ENCODE measurements around the gene PCSK5.

Gene PCSK5

DNA sequence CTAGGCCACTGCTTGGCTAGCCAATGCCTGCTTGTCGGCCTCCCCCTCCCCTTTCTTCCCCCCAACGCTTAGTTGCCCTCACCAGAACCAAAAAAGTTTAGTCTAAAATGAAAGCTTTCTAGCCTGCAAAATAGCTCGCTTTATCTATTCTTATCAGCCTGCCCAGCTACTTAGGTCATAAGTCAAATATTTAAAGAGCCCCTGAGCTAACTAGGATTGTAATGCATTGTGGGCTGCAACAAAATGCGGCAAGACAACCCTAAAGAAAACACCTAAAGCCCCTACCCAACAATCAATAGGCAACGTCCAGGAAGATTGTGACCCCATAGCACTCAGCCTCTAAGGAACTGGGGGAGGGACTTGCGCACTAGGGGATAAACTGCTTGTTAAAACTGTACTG is 38.6 kb upstream of the PCSK5 start:
- Histone ChIP-seq H3K4me3 (ENCODE audit: low read depth in 1 of 2, low read length in 1 of 2) (no peak overlapping the region), H3K27ac (no peak overlapping the region), H3K4me1 (ENCODE audit: control insufficient read depth in 1 of 2, insufficient read depth in 1 of 2, low read depth in 1 of 2, low read length in 1 of 2) (no peaks in the 10 kb centered on the region), H3K36me3 (no peaks in the 10 kb centered on the region), H3K9me3 (no peaks in the 10 kb centered on the region), H3K27me3 (no peaks in the 10 kb centered on the region)
- TF ChIP-seq, protein P1, sequence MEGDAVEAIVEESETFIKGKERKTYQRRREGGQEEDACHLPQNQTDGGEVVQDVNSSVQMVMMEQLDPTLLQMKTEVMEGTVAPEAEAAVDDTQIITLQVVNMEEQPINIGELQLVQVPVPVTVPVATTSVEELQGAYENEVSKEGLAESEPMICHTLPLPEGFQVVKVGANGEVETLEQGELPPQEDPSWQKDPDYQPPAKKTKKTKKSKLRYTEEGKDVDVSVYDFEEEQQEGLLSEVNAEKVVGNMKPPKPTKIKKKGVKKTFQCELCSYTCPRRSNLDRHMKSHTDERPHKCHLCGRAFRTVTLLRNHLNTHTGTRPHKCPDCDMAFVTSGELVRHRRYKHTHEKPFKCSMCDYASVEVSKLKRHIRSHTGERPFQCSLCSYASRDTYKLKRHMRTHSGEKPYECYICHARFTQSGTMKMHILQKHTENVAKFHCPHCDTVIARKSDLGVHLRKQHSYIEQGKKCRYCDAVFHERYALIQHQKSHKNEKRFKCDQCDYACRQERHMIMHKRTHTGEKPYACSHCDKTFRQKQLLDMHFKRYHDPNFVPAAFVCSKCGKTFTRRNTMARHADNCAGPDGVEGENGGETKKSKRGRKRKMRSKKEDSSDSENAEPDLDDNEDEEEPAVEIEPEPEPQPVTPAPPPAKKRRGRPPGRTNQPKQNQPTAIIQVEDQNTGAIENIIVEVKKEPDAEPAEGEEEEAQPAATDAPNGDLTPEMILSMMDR (IDR thresholded peaks at IDR 0.05): no peak

DNA sequence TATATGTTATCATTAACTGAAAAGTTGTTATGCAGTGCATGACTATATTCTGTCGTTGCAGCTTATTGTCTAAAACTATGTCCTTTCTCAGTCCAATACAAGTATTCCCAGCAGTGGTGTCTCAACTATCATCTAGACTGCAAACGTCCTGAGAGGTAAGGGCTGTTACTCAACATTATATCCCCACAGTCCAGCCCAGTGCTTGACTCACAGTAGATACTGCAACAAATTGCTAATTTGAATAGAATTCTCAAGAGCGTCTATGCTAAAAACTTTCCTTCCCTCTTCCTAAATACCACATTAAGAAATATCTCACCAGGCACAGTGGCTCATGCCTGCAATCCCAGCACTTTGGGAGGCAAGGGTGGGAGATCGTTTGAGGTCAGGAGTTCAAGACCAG is 37.7 kb upstream of the PCSK5 start:
- Histone ChIP-seq H3K27me3 (no peaks in the 10 kb centered on the region), H3K4me1 (ENCODE audit: control insufficient read depth in 1 of 2, insufficient read depth in 1 of 2, low read depth in 1 of 2, low read length in 1 of 2) (no peaks in the 10 kb centered on the region), H3K4me3 (ENCODE audit: low read depth in 1 of 2, low read length in 1 of 2) (no peak overlapping the region), H3K27ac (no peak overlapping the region), H3K9me3 (no peaks in the 10 kb centered on the region), H3K36me3 (no peaks in the 10 kb centered on the region)
- TF ChIP-seq, protein P1 (IDR thresholded peaks at IDR 0.05): no peak

DNA sequence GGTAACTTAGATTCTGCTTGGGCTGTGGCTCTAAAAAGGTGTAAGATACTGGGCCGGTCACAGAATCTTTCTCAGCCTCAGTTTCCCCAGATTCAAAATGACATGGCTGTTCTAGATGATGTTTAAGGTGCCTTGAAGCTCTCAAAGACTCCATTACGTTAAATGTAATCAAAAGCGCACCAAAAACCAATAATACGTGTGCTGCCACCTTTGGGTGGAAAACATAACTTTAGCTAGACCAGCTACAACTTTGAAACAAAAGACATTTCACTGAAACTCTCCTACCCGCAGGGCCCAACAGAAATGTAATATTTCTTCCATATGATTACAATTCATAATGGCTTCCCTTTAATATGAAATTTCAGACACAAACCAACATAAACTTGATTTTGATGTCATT is 35.0 kb upstream of the PCSK5 start:
- H3K27me3 ChIP-seq: no peaks in the 10 kb centered on the region
- no peaks in the 10 kb centered on the region for H3K4me1 ChIP-seq (ENCODE audit: control insufficient read depth in 1 of 2, insufficient read depth in 1 of 2, low read depth in 1 of 2, low read length in 1 of 2)
- no peaks in the 10 kb centered on the region for H3K36me3 ChIP-seq
- no peak overlapping the region for H3K27ac ChIP-seq
- no peak overlapping the region for H3K4me3 ChIP-seq (ENCODE audit: low read depth in 1 of 2, low read length in 1 of 2)
- TF ChIP-seq, protein P1 (IDR thresholded peaks at IDR 0.05): no peak
- H3K9me3 ChIP-seq: no peaks in the 10 kb centered on the region

DNA sequence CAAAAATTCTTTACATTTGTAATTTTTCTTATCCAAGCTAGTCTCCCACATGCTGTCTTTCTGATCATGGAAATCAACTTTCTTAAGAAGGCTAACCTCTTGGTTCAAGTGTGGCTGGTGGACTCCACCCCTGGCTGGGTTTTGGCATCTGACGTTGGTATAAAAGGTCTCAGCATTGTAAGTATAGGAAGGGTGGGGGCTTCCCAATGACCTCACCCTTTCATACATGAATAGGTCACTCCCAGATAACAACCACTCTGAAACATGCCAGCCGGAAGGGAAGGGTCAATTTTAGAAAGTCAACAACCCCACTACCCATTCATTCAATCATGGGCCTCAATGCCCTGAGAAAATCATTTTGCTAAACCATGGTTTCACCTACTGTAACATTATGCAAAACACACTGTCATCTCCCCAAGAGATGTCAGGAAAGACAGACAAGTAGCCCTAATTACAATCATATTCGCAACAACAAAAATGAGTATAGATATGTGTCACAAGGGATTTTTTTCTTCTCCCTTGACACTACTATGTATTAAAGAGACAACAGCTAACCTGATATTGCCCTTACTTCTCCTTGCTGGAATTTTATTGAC is 31.9 kb upstream of the PCSK5 start:
- no peak overlapping the region for H3K27ac ChIP-seq
- H3K4me1 ChIP-seq (ENCODE audit: control insufficient read depth in 1 of 2, insufficient read depth in 1 of 2, low read depth in 1 of 2, low read length in 1 of 2): no peaks in the 10 kb centered on the region

DNA sequence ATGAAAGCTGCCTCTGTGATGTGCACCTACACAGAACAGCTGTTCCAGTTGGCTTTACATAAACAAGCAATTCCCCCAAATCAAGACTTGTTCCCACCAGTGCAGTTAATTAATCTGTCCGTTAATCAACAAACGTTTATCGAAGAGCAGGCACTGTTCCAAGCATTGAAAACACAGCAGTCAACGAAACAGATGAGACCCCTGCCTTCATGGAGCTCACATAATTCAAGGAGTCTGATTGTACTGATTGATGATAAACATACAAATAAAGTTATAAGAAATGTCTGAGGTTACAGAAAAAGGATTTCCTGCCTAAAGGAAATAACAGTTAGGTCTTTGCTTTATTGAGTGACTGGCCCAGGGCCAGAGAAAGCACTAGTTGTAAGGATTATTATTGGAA is 26.2 kb upstream of the PCSK5 start:
- TF ChIP-seq, protein P1 (IDR thresholded peaks at IDR 0.05): no peak
- Histone ChIP-seq H3K27ac (no peak overlapping the region), H3K4me1 (ENCODE audit: control insufficient read depth in 1 of 2, insufficient read depth in 1 of 2, low read depth in 1 of 2, low read length in 1 of 2) (peaks cover 4 to 9% of the 10 kb centered on the region in 2 experiments), H3K36me3 (no peaks in the 10 kb centered on the region), H3K4me3 (ENCODE audit: low read depth in 1 of 2, low read length in 1 of 2) (no peak overlapping the region), H3K27me3 (peaks cover 11% of the 10 kb centered on the region), H3K9me3 (no peaks in the 10 kb centered on the region)

More for the DNA sequence above, 31.9 kb upstream of the PCSK5 start:
- TF ChIP-seq, protein P1 (IDR thresholded peaks at IDR 0.05): no peak
- no peaks in the 10 kb centered on the region for H3K9me3 ChIP-seq
- no peak overlapping the region for H3K4me3 ChIP-seq (ENCODE audit: low read depth in 1 of 2, low read length in 1 of 2)
- H3K36me3 ChIP-seq: no peaks in the 10 kb centered on the region
- no peaks in the 10 kb centered on the region for H3K27me3 ChIP-seq
